Prostate gland (tissue), 2 donors: ENCODE measurements around the gene A1BG. TPM values are rescaled to one million over a fixed set of nuclear protein-coding genes. Genes with fewer than 3 reads are reported as not detected.

ENCODE experiments used
- DNase-seq: peaks from one replicate; pipeline ENCODE4 v3.0.0-alpha.2; 2019; ENCODE audit warnings: low spot score
- H3K27ac ChIP-seq, 2 donors: fragments of 200-600 bp; sonication (generic); 2 replicates each; pipeline ENCODE4 v1.5.1; 2017 to 2019
- H3K27me3 ChIP-seq: fragments of 200-600 bp; sonication (generic); replicated peaks from 2 replicates; pipeline ENCODE4 v1.5.1; 2019; ENCODE audit not compliant: insufficient read depth
- H3K36me3 ChIP-seq, 2 donors: fragments of 200-600 bp; sonication (generic); 1 replicate in 1 of 2; 2 replicates in 1 of 2; pipeline versions ENCODE4 v1.5.1 to v1.8.1; 2017 to 2019
- H3K4me1 ChIP-seq: fragments of 200-600 bp; sonication (generic); replicated peaks from 2 replicates; pipeline ENCODE4 v1.5.1; 2019
- H3K4me3 ChIP-seq, 2 donors: fragments of 200-600 bp; sonication (generic); 2 replicates each; pipeline ENCODE4 v1.5.1; 2017 to 2019
- H3K9me3 ChIP-seq: fragments of 200-600 bp; sonication (generic); 2 replicates; pipeline ENCODE4 v1.5.1; 2017
- CTCF ChIP-seq, 4 experiments: fragments of 200-600 bp in 2 of 4; fragments of 450-650 bp in 2 of 4; sonication (generic) in 2 of 4; IDR thresholded peaks; 1 replicate in 3 of 4; 2 replicates in 1 of 4; pipeline ENCODE4 v1.5.1; 2016 to 2019; ENCODE audit warnings: antibody characterized with exemption in 4 of 4, mild to moderate bottlenecking in 2 of 4, moderate library complexity in 2 of 4
- POLR2A ChIP-seq: fragments of 450-650 bp; IDR thresholded peaks from one replicate; pipeline ENCODE4 v1.6.1; 2016; ENCODE audit warnings: antibody characterized with exemption, mild to moderate bottlenecking
- POLR2AphosphoS5 ChIP-seq: sonication (generic); formaldehyde crosslinking; IDR thresholded peaks from one replicate; pipeline ENCODE4 v1.6.1; 2017; ENCODE audit warnings: antibody characterized with exemption
- WGBS: methylation state at CpG from one replicate; pipeline ENCODE4 v1.1.5; 2018; 5-methylcytosine and 5-hydroxymethylcytosine counted together
- intact Hi-C: fragments of 100-400 bp; cut with DNase I; formaldehyde crosslinking; loops from one replicate; pipeline ENCODE4 v1.14.2; 2022
- total RNA-seq, 2 donors: library from RNA; depleted of rRNA; stranded (reverse); fragments of >200 nt; gene quantifications; one replicate each; pipeline ENCODE4 v1.1.0, GENCODE V29; 2016

A1BG gene
- total RNA-seq, 2 donors from 2014 or later = 5.6 to 25.6 TPM

- H3K4me1 ChIP-seq = no peaks in the 10 kb centered on the region
- no peaks in the 10 kb centered on the region for H3K27me3 ChIP-seq
- H3K36me3 ChIP-seq = no peaks in the 10 kb centered on the region
- intact Hi-C loops = loop anchor here (2.0 to 5.0 kb wide), 2 partner anchors 37 to 55 kb away; partner anchors contain the start of genes ZNF497 and ZNF837
- no peak overlapping the region for H3K4me3 ChIP-seq
- 75% methylated on average over 6 of the region's 6 CpGs for WGBS
- H3K9me3 ChIP-seq = no peaks in the 10 kb centered on the region
- H3K27ac ChIP-seq = no peak overlapping the region
- no peak for DNase-seq
- TF ChIP-seq POLR2AphosphoS5 = no peak
- no peak for TF ChIP-seq POLR2A
- TF ChIP-seq CTCF (IDR thresholded peaks at IDR 0.05) = no peak
Observed at GRCh38 chr19:58325311-58326022, 27.8 kb downstream of the A1BG start.

- no peak for TF ChIP-seq POLR2AphosphoS5
- TF ChIP-seq POLR2A = no peak
- no peak for TF ChIP-seq CTCF (IDR thresholded peaks at IDR 0.05)
- DNase-seq = no peak
- Histone ChIP-seq H3K27ac (no peak overlapping the region), H3K4me1 (no peaks in the 10 kb centered on the region), H3K27me3 (no peaks in the 10 kb centered on the region), H3K9me3 (no peaks in the 10 kb centered on the region), H3K36me3 (no peaks in the 10 kb centered on the region), H3K4me3 (no peak overlapping the region)
- intact Hi-C loops = no loop called here
- 69% methylated on average over 10 of the region's 10 CpGs for WGBS
Observed at GRCh38 chr19:58319241-58319640, 34.1 kb downstream of the A1BG start.

GRCh38 chr19:58318297-58318696, 35.0 kb downstream of the A1BG start:
- Histone ChIP-seq H3K27ac (no peak overlapping the region), H3K36me3 (no peaks in the 10 kb centered on the region), H3K9me3 (no peaks in the 10 kb centered on the region), H3K4me1 (no peaks in the 10 kb centered on the region), H3K4me3 (no peak overlapping the region), H3K27me3 (no peaks in the 10 kb centered on the region)
- WGBS = 79% methylated on average over 4 of the region's 4 CpGs
- DNase-seq = no peak
- TF ChIP-seq CTCF (IDR thresholded peaks at IDR 0.05) = no peak
- TF ChIP-seq POLR2AphosphoS5 = no peak
- intact Hi-C loops = no loop called here

- Histone ChIP-seq H3K4me1 (no peaks in the 10 kb centered on the region), H3K4me3 (no peak overlapping the region), H3K27ac (no peak overlapping the region), H3K36me3 (no peaks in the 10 kb centered on the region), H3K27me3 (no peaks in the 10 kb centered on the region), H3K9me3 (no peaks in the 10 kb centered on the region)
- TF ChIP-seq POLR2A (no peak), CTCF (IDR thresholded peaks at IDR 0.05) (no peak), POLR2AphosphoS5 (no peak)
- intact Hi-C loops = no loop called here
- DNase-seq = no peak
- 43% methylated on average over 7 of the region's 7 CpGs for WGBS
Observed at GRCh38 chr19:58317476-58318072, 35.7 kb downstream of the A1BG start.

GRCh38 chr19:58315580-58315979, 37.7 kb downstream of the A1BG start:
- 100% methylated on average over 2 of the region's 2 CpGs for WGBS
- Histone ChIP-seq H3K4me1 (no peaks in the 10 kb centered on the region), H3K27ac (no peak overlapping the region), H3K9me3 (no peaks in the 10 kb centered on the region), H3K4me3 (no peak overlapping the region), H3K36me3 (peaks cover 0 to 5% of the 10 kb centered on the region in 2 donors), H3K27me3 (no peaks in the 10 kb centered on the region)
- no peak for DNase-seq
- TF ChIP-seq POLR2A (no peak), CTCF (IDR thresholded peaks at IDR 0.05) (no peak), POLR2AphosphoS5 (no peak)
- intact Hi-C loops = no loop called here
